Temporal lobe (tissue), 2 donors: Measurements from ENCODE around the gene CRACDL. TPM values are rescaled to one million over a fixed set of nuclear protein-coding genes. Genes with fewer than 3 reads are reported as not detected.

ENCODE experiments used
- small RNA-seq: library from RNA; depleted of rRNA; stranded (forward); fragments of <200 nt; gene quantifications from one replicate; pipeline ENCODE3, GENCODE V24; 2014; ENCODE audit warnings: low replicate concordance
- total RNA-seq: library from RNA; depleted of rRNA; stranded (reverse); fragments of >200 nt; gene quantifications from one replicate; pipeline ENCODE4 v1.2.3, GENCODE V29; 2014

The CRACDL gene
- total RNA-seq, 1 donor from 2014 or later = 1.2 TPM

Small RNAs within 50 kb of the gene (small RNA-seq; reads per million reads assigned to genes)
- not detected for gene RNU4-84P
- gene RNU7-46P = not detected

Other genes starting within 250 kb of the CRACDL start
- 24.8 TPM for gene MGAT4A, start 205.1 kb downstream of the CRACDL start, total RNA-seq
- 2.5 TPM for gene C2orf15, start 205.5 kb upstream of the CRACDL start, total RNA-seq
- 9.8 TPM for gene TSGA10, start 218.7 kb upstream of the CRACDL start, total RNA-seq
- 6.4 TPM for gene LIPT1, start 218.7 kb upstream of the CRACDL start, total RNA-seq
- 15.5 TPM for gene MITD1, start 244.8 kb upstream of the CRACDL start, total RNA-seq
- gene MRPL30, start 245.0 kb upstream of the CRACDL start, total RNA-seq = 49.4 TPM